PC-3 (cell line): ENCODE data around the gene DIS3L. TPM values are rescaled to one million over a fixed set of nuclear protein-coding genes. Genes with fewer than 3 reads are reported as not detected.
"Not testable (repeated sequence)": the region's sequence is repeated elsewhere in the genome, so short reads cannot be mapped to it uniquely, and the experiment has no call there.

ENCODE experiments used
- ATAC-seq: fragments of 200-7000 bp; cut with Tn5 transposase; 2 replicates; pipeline ENCODE4 v1.9.1; 2020; ENCODE audit warnings: mild to moderate bottlenecking, moderate library complexity
- Bru-seq: library from RNA; stranded (reverse); fragments of 400-500 nt; gene quantifications from one replicate; lab custom pipeline; 2021; lab: Mats Ljungman, UMichigan
- BruChase-seq, 2 experiments: library from RNA; stranded (reverse); fragments of 400-500 nt; gene quantifications; one replicate each; lab custom pipeline; 2021; lab: Mats Ljungman, UMichigan
- BruUV-seq: library from RNA; stranded (reverse); fragments of 400-500 nt; replicated peaks from 2 replicates; lab custom pipeline; 2021; lab: Mats Ljungman, UMichigan
- CTCF ChIA-PET: fragments of 300-600 bp; sonication (Branson Sonifier 250); formaldehyde crosslinking; loops from one replicate; lab custom pipeline; 2022; ENCODE audit warnings: antibody characterized with exemption; lab: Charles Lee
- POLR2A ChIA-PET: fragments of 300-600 bp; sonication (Branson Sonifier 250); formaldehyde crosslinking; loops from one replicate; lab custom pipeline; 2022; ENCODE audit warnings: antibody characterized with exemption; ENCODE audit not compliant: unreplicated experiment; lab: Charles Lee
- DNase-seq: peaks from one replicate; pipeline ENCODE4 v3.0.0-alpha.2; 2015
- H2AFZ ChIP-seq: fragments of 300-600 bp; sonication (generic); 2 replicates; pipeline ENCODE4 v1.6.0; 2016; ENCODE audit warnings: antibody characterized with exemption, low read length
- H3F3A ChIP-seq: fragments of 300-600 bp; sonication (generic); one replicate; pipeline ENCODE4 v1.6.0; 2017; ENCODE audit warnings: antibody characterized with exemption, low read length, control low read depth, mild to moderate bottlenecking; ENCODE audit not compliant: unreplicated experiment
- H3K27ac ChIP-seq: fragments of 300-600 bp; sonication (generic); 2 replicates; pipeline ENCODE4 v1.5.1; 2016; ENCODE audit warnings: mild to moderate bottlenecking, low read length
- H3K27me3 ChIP-seq: fragments of 300-600 bp; sonication (generic); 2 replicates; pipeline ENCODE4 v1.6.1; 2016; ENCODE audit warnings: low read length, mixed read lengths
- H3K36me3 ChIP-seq: fragments of 300-600 bp; sonication (generic); 2 replicates; pipeline ENCODE4 v1.6.1; 2016; ENCODE audit warnings: low read depth, mixed run types, low read length, mixed read lengths
- H3K4me1 ChIP-seq: fragments of 300-600 bp; sonication (generic); 2 replicates; pipeline ENCODE4 v1.5.1; 2016; ENCODE audit warnings: low read length; ENCODE audit not compliant: insufficient read depth
- H3K4me2 ChIP-seq: fragments of 300-600 bp; sonication (generic); 2 replicates; pipeline ENCODE4 v1.6.0; 2016; ENCODE audit warnings: low read length
- H3K4me3 ChIP-seq: fragments of 300-600 bp; sonication (generic); 2 replicates; pipeline ENCODE4 v1.5.1; 2016; ENCODE audit warnings: mild to moderate bottlenecking, low read length, mixed read lengths
- H3K79me2 ChIP-seq: fragments of 300-600 bp; sonication (generic); 2 replicates; pipeline ENCODE4 v1.6.1; 2017; ENCODE audit warnings: low read length, mixed read lengths
- H3K9ac ChIP-seq: fragments of 300-600 bp; sonication (generic); 2 replicates; pipeline ENCODE4 v1.6.0; 2016; ENCODE audit warnings: mild to moderate bottlenecking, low read length
- H3K9me2 ChIP-seq: fragments of 300-600 bp; sonication (generic); replicated peaks from 2 replicates; pipeline ENCODE4 v1.6.1; 2016; ENCODE audit warnings: mixed run types, low read length, mixed read lengths
- H3K9me3 ChIP-seq: fragments of 300-600 bp; sonication (generic); 2 replicates; pipeline ENCODE4 v1.6.1; 2016; ENCODE audit warnings: low read length, mixed read lengths
- H4K20me1 ChIP-seq: fragments of 300-600 bp; sonication (generic); 2 replicates; pipeline ENCODE4 v1.6.1; 2016; ENCODE audit warnings: low read length, mixed read lengths
- CTCF ChIP-seq: fragments of 300-600 bp; sonication (generic); conservative IDR thresholded peaks from 2 replicates; pipeline ENCODE4 v1.5.1; 2017; ENCODE audit warnings: antibody characterized with exemption, low read depth, mild to moderate bottlenecking, low read length
- EZH2 ChIP-seq: fragments of 300-600 bp; sonication (generic); IDR thresholded peaks from one replicate; pipeline ENCODE4 v1.6.1; 2017; ENCODE audit warnings: antibody characterized with exemption, mild to moderate bottlenecking, low read length; ENCODE audit not compliant: unreplicated experiment
- EZH2phosphoT487 ChIP-seq: fragments of 300-600 bp; sonication (generic); IDR thresholded peaks from 2 replicates; pipeline ENCODE4 v1.6.1; 2018; ENCODE audit warnings: mild to moderate bottlenecking, antibody characterized with exemption, low read length, borderline replicate concordance
- intact Hi-C: fragments of 100-400 bp; cut with micrococcal nuclease; formaldehyde crosslinking; loops from 2 replicates; pipeline ENCODE4 v1.9.0; 2023
- long read RNA-seq: library from polyadenylated mRNA; unstranded; transcript quantifications from one replicate; pipeline ENCODE4 v2.0.0, GENCODE V29; 2021; ENCODE audit not compliant: unreplicated experiment
- total RNA-seq: library from RNA; depleted of rRNA; stranded (reverse); fragments of >200 nt; gene quantifications from 2 replicates; pipeline ENCODE4 v1.2.3, GENCODE V29; 2014; rRNA removed

Gene DIS3L
- total RNA-seq (18.7 and 19.9 TPM in 2 replicates), Bru-seq, nascent RNA (percentile 60 among the genes with signal in this experiment), BruChase-seq, experiment 1, labeled RNA remaining after a 6-hour chase (percentile 65 among the genes with signal in this experiment), BruChase-seq, experiment 2, labeled RNA remaining after a 2-hour chase (percentile 61 among the genes with signal in this experiment)
- long read RNA-seq, transcript DIS3L-202 (17 exons, 3,647 nt): major isoform, 27 of 65 reads
- long read RNA-seq, partial matches to known transcripts: 6 of 65 reads
- long read RNA-seq, other reads (novel, unspliced or antisense): 31 of 65 reads

- POLR2A ChIA-PET: no interaction called here
- peak; percentile 59 for DNase-seq
- CTCF ChIA-PET: no interaction called here
- intact Hi-C loops: loop anchor here (10.0 kb wide), 1 partner anchor 211 kb away; the partner anchor contains the start of genes RPL4 and ZWILCH
- no peaks in the 10 kb centered on the region for H3K27me3 ChIP-seq
- peak within 1 kb of the TSS; percentile 89 for H2AFZ ChIP-seq
- no peaks in the 10 kb centered on the region for H3K9me3 ChIP-seq
- H4K20me1 ChIP-seq: no peaks in the 10 kb centered on the region
- H3K27ac ChIP-seq: peak within 1 kb of the TSS; percentile 64
- H3K36me3 ChIP-seq: peaks cover 2% of the 10 kb centered on the region; the same call in 1 of the 2 replicates
- peak within 1 kb of the TSS; percentile 99 for H3K4me2 ChIP-seq
- peaks cover 27% of the 10 kb centered on the region for H3K4me1 ChIP-seq
- H3K4me3 ChIP-seq: peak within 1 kb of the TSS; percentile 86
- H3K79me2 ChIP-seq: peaks cover 38% of the 10 kb centered on the region
- H3K9me2 ChIP-seq: no peaks in the 10 kb centered on the region
- peak; percentile 78 for ATAC-seq
- BruUV-seq: no TSS peak
- H3F3A ChIP-seq: no peaks in the 10 kb centered on the region
- peak within 1 kb of the TSS; percentile 85 for H3K9ac ChIP-seq
- TF ChIP-seq EZH2phosphoT487 (no peak), CTCF (no peak), EZH2 (no peak)
Measured at GRCh38 chr15:66293419-66294156, at the start of gene DIS3L. DIS3L (plus strand) TSS chr15:66293568; CDS start chr15:66293597, 29 bp downstream.

GRCh38 chr15:66245832-66246231 is 47.5 kb upstream of the DIS3L start:
- H3K27me3 ChIP-seq, H4K20me1 ChIP-seq, H3K9me3 ChIP-seq, ATAC-seq, BruUV-seq, H3K4me3 ChIP-seq, H3K9me2 ChIP-seq, H3K4me2 ChIP-seq, H3K79me2 ChIP-seq, H3K9ac ChIP-seq, DNase-seq, CTCF ChIA-PET, POLR2A ChIA-PET, H2AFZ ChIP-seq, H3K36me3 ChIP-seq, H3K27ac ChIP-seq, H3F3A ChIP-seq, H3K4me1 ChIP-seq, intact Hi-C loops: not testable (repeated sequence)

GRCh38 chr15:66246937-66247336 is 46.4 kb upstream of the DIS3L start:
- ChIA-PET POLR2A (no interaction called here), CTCF (no interaction called here)
- Histone ChIP-seq H3K4me3 (no peak overlapping the region), H3K27ac (no peak overlapping the region), H3F3A (no peaks in the 10 kb centered on the region), H3K4me1 (no peaks in the 10 kb centered on the region), H3K4me2 (no peak overlapping the region), H3K79me2 (no peaks in the 10 kb centered on the region), H3K9me3 (no peaks in the 10 kb centered on the region), H4K20me1 (no peaks in the 10 kb centered on the region), H3K36me3 (no peaks in the 10 kb centered on the region), H3K27me3 (0 out of 2 replicates have a peak, but pooled peaks cover 4% of the 10 kb centered on the region), H2AFZ (no peak overlapping the region), H3K9me2 (no peaks in the 10 kb centered on the region), H3K9ac (no peak overlapping the region)
- no peak for ATAC-seq
- no peak for DNase-seq
- BruUV-seq: no TSS peak
- intact Hi-C loops: no loop called here
- no peak for TF ChIP-seq EZH2phosphoT487
- TF ChIP-seq CTCF: no peak
- TF ChIP-seq EZH2: no peak
